Left kidney (tissue), 8 donors: Measurements from ENCODE around the gene OR51E2. TPM values are rescaled to one million over a fixed set of nuclear protein-coding genes. Genes with fewer than 3 reads are reported as not detected.
"Not testable (repeated sequence)": the region's sequence is repeated elsewhere in the genome, so short reads cannot be mapped to it uniquely, and the experiment has no call there.

Source experiments
- DNase-seq: peaks from one replicate; pipeline ENCODE4 v3.0.0-alpha.2; 2013
- long read RNA-seq, 8 donors: transcript quantifications; one replicate each; lab custom pipeline, GENCODE V29; 2026
- polyA plus RNA-seq: library from polyadenylated mRNA; unstranded; fragments of 120-200 nt; gene quantifications from one replicate; pipeline ENCODE4 v1.2.1, GENCODE V29; 2013; ENCODE audit not compliant: insufficient read length

OR51E2 gene
- 1.3 TPM for polyA plus RNA-seq
- long read RNA-seq, donor 1, partial matches to known transcripts, result 0 of 1 reads
- long read RNA-seq, donor 1, other reads (novel, unspliced or antisense), result 0 of 1 reads
- long read RNA-seq, donor 2, partial matches to known transcripts, result 0 of 1 reads
- long read RNA-seq, donor 2, other reads (novel, unspliced or antisense), result 0 of 1 reads
- long read RNA-seq, donor 3, partial matches to known transcripts, result 0 of 2 reads
- long read RNA-seq, donor 3, other reads (novel, unspliced or antisense), result 0 of 2 reads
- long read RNA-seq, donor 4, result 0 reads
- long read RNA-seq, donor 5, partial matches to known transcripts, result 0 of 1 reads
- long read RNA-seq, donor 5, other reads (novel, unspliced or antisense), result 0 of 1 reads
- long read RNA-seq, donor 6, result 0 reads
- long read RNA-seq, donor 7, result 0 reads
- long read RNA-seq, donor 8, result 0 reads

DNA sequence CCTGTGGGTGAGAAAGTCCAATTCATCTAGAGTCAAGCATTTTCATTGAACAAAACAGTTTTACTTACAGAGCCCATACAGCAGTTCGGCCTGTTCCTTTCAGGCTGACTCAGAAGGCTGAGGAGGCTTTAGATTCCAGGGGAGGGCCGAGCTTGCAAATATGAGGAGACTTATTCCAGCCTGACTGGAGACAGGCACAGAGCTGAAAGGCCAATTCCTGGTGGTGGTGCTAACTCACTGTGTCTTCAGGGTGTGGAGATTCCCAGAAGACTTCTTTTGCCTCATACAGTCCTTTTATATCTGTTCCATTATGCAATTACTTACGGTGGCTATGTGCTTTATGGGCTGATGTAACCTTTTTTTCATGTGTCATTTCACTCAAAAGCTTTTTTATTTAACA is at the start of gene OR51E2:
Gene OR51E2, minus strand, starts transcription at position 269 of the 400 bp plus-strand sequence. CDS start 15,142 bp downstream, outside the sequence.
- no peak for DNase-seq

DNA sequence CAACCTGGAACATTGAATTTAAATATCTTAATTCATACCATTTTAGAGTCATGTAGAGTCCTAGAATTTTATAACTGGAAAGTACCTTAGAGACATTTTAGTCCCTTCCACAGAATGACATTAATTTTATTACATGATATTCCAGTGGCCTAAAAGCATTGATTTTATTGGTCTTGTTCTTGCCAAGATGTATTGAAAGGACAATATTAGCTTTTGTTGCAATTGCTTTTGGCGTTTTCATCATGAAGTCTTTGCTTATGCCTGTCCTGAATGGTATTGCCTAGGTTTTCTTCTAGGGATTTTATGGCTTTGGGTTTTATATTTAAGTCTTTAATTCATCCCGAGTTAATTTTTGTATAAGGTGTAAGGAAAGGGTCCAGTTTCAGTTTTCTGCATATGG is 43.1 kb upstream of the OR51E2 start:
- no peak for DNase-seq

DNA sequence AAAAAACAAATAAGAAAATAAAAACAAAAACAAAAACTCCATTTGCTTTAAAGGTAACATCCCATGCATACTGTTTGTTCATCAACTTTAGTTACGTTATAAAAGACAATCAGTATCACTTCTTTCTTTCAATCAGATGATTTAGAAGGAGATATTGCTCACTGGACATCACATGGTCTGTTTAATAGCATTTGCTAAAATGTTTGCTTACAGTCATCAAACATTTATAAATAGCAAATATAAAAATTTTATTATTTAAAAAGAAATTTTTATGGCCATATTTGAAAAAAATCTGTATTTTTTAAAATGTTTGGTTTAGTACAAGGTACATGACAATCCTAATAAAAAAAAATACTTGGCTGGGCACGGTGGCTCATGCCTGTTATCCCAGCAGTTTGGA is 29.5 kb upstream of the OR51E2 start:
- no peak for DNase-seq

DNA sequence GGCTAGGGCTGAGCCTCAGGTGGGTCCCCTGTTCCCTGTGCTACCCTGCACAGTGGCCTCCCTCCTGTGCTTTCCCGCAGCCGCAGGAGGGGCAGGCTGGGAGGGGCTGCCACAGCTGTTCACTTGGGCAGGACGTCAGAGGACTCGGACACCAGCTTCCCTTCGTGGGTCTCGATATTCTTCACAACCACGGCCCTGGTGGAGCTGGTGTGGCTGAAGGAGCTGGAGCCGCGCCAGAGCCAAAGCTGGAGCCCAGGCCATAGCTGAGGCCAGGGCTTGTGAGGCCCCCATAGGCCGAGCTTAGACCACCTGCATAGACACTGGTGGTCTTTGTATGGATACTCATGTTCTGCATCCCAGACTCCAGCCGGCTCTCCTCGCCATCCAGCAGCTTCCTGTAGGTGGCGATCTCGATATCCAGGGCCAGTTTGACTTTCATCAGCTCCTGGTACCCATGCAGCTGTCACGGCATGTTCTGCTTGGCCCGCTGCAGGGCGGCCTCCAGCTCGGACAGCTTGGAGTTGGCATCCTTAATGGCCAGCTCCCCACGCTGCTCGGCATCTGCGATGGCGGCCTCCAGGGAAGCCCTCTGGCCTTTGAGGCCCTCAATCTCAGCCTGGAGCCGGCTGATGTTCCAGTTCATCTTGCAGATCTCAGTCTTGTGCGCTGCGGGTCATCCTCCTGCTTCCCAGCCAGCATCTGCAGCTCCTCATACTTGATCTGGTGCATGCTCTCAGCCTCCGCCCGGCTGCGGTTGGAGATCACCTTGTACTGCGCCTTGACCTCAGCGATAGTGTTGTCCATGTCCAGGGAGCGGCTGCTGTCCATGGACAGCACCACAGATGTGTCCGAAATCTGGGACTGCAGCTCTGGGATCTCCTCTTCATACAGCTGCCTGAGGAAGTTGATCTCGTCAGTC is 25.2 kb upstream of the OR51E2 start:
- not testable (repeated sequence) for DNase-seq

- no peak for DNase-seq
Observed at GRCh38 chr11:4714300-4714699, 16.6 kb upstream of the OR51E2 start.

DNA sequence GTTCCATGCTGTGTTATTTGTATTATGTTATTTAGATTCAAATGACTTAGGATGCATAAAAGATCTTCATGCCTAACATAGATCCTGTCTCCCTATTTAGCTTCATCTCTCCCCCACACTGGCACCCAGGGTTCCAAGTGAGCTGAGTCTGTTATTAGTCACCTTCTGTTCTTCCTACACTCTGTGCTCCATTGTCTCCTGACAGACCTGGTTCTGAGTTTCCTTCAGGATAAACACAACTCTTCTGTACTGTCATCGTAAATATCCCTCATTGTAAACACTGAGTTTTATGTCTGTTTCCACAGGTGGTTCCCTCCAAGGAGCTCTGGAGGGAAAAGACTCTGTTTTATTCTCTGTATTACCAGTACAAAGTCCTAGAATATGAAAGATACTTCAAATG is 15.6 kb upstream of the OR51E2 start:
- no peak for DNase-seq

GRCh38 chr11:4704790-4705334 is 7.2 kb upstream of the OR51E2 start:
- peak; percentile 27 for DNase-seq

GRCh38 chr11:4704054-4704789 is 6.6 kb upstream of the OR51E2 start, which contains the start of gene MMP26:
Gene MMP26 (plus strand): TSS chr11:4704784.
- DNase-seq, result peak; percentile 68

GRCh38 chr11:4700436-4700820 is 2.8 kb upstream of the OR51E2 start:
- no peak for DNase-seq

DNA sequence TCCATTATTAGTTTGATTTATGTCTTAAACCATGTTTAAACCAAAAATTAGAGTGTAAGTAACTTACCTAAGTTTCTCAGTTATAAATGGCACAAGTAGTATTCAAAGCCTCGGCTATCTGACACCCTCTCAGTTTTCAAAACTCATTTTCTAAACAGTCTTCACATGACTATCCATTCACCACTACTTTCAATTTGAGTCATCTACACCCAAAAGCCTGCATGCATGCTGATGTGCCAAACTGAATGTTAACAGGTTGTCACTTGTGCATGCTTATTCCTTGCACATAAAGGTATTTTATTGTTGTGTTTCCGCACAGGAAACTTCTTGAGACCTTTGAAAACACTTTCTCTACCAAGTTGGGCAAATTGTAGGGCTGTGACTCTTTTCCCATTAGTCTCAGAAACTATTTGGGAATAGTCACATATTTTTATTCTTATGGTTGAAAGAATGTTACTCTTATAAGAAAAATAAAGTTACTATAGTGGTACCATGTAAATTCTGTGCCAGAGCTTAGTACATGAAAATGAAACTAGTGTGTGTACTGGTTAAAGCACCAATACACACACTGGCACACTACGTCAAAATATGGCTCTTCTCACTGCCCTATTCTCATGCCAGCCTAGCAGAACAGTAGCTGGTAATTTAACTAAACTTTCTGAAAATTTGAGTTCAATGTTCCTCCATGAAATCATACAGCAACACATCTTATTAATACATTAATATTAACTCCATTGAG is 2.2 kb upstream of the OR51E2 start:
- DNase-seq, result no peak

DNA sequence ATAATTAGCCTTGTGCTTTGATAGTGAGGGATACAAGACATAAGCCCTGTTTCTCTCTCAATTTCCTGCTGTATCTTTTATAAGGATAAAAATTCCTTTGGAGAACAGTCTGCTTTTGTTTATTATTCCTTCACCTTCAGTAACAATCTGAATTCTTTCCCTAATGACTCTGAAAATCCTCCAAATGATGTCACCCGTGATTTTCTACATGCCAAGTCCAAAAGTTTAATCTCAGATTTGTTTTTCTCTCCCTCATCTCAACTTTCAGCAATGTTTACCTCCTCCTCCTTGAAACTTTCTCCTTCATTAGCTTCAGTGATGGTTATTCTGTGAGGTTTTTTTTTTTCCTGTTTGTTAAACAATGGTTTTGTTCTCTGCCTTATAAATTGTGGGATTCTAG is 2.2 kb downstream of the OR51E2 start:
- no peak for DNase-seq

GRCh38 chr11:4684631-4685285 is 12.9 kb downstream of the OR51E2 start:
- no peak for DNase-seq

DNA sequence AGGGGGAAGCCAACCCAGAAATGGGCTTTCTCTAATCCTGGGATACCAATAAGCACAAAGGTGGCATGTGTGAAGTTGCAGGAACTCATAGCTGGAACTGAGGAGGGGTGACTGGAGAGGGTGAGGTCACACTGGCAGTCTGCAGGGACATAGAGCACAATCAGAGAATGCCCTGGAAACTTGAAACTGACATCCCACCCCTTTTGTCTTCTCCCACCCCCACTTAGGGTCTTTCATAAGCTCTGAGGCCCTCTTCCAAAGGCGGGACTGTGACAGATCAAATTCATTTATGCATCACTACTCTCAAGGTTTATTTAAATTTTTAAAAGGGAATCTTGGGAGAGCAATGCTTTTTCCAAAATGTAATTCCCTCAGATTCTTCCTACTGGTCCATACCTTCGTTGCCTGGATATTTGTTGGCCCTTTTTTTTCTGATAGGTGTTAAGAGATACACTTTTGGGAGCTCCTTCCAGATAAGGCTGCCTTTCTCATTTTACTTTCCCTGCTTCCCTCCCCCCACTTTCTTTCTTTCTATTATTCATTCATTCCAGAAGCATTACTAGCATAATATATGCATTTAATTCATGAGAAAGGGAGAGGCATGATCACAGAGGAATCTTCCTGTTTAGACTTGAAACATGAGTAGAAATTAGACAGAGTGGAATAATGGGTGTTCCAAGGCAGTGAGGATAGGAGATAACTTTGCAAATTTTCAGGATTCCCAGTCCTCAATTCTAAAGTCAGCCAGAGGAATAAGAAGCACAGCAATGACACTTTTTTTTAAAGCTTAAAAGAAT is 14.8 kb downstream of the OR51E2 start:
- no peak for DNase-seq

DNA sequence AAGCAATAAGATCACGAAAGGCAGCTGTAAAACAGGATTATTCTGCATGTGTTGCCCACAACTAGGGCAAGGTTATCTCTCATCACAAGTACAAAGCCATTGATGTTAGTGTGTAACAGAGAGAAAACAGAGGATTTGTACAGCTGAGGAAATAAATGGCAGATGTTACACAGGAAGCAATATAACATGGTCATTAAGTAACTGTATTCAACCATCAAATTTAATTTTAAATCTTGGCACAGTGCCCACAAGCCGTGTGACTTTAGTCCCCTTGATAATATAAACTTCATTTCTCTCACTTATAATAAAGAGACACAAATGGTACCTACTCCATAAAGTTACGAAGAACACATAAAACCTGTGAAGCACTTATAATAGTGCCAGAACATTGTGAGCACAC is 17.3 kb downstream of the OR51E2 start:
- no peak for DNase-seq

DNA sequence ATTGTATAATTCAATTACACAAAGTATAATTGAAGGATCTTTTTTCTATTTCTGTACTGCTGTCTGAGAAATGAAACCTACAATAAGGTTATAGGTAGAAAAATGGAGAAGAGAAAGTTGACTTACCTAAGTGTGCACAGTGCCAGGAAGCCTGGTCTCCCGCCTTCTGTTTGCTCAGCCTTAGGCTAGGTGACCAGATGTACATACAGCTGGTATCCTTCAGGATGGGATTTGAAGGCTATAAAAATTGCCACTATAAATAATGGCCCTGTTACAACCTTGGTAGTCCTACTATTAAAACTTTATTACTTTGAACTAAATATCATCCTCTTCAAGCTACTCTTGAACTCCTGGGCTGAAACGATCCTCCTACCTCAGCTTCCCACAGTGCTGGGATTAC is 19.7 kb downstream of the OR51E2 start:
- peak; percentile 61 for DNase-seq

DNA sequence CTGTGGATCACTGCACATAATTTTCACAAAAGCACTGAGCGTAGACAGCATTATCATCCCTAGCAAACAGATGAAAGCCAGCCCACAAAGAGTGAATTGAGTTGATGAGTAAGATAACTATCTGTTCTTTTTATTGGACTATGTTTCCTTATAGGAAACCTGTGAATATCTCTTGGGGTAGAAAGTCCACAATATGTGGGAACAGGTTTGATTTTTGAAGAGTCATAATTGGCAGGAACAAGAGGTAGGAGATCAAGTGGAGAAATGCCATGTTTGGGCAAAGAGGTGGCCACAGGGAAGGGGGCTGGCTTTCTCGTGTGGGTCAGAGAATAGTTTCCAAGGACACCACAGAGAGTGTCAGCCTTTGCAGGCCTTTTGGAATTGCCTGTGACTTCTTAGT is 23.9 kb downstream of the OR51E2 start:
- no peak for DNase-seq

DNA sequence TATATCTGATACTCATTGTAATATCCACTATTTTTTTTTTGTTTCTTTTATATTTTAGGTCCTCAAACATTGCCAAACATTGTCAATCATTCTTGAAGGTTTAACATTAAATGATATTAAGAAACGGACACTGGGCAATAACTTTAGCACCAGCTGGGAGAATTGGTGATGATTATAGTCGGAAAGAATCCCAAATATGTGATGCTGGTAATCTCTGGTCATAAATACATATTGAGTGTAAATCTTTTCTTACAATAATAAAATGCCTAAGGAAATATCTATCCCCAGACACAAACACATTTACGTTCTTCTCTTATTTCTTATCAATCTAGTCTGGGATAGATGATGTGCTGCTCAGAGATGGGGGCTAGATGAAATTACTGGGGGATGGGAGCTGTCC is 25.2 kb downstream of the OR51E2 start:
- DNase-seq, result no peak

DNA sequence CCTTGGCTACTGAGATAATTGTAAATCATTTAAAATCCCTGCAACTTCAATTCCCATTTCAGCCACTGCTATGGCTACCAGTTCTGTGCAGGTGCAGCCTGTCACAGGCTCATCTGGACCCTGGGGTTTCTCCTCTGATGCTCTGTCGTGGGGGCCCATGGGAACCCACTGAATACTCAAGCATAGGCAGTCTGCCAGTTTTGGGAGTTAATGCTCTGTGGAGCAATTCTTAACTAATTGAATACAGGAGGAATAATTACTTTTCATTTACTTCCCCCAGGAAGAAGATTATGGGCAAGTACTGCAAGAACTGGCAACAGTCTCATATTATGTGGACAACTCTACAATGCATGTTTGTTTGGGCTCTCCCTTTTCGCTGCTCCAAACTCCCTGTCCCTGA is 25.9 kb downstream of the OR51E2 start:
- DNase-seq, result no peak

DNA sequence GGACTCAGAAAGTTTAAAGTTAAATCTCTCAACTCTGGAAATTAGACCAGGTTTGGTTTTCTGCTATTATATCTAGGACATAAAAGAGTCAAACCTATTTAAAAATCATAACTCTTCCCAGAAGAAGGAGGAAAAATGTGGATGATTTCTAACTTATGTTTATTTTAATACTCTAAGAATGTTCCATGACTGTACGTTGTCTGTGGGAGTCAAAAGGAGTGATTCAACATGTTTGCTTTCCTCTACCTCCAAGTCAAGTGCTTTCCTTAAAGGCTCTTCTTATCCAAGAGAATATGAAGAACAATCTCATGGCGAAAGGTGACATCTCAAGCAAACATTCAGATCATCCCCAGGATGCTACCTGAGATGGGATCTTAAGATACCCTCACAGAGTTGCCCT is 32.2 kb downstream of the OR51E2 start:
- DNase-seq, result no peak

GRCh38 chr11:4664786-4665185 is 32.9 kb downstream of the OR51E2 start:
- no peak for DNase-seq
